ENCODE data around the gene SH3RF3. TPM values are rescaled to one million over a fixed set of nuclear protein-coding genes. Genes with fewer than 3 reads are reported as not detected.

The SH3RF3 gene
- total RNA-seq, 2 experiments from 2014 or later = 2.2 to 2.5 TPM

DNA sequence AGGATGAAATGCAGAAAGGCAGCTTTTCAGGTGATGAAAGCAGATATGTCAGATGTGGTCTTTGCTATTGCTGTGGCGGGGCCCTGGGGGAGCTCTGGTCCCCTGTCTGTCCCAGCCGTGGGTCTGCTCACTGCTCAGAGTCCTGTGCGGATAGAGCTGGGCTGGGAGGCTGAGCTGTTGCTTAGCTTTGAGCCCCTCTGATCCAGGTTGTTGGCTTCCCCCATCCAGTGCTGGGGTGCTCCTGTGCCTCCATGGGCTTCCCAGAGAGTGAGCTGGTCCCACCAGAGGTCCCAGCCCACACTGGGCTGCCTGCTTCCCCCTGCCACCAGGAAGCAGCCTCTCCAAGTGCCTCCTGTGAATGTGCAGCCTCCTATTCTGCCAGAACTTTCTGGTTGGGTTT, 55.4 kb downstream of the SH3RF3 start:
- Mint-ChIP-seq H3K9me3 (peaks cover 9% of the 10 kb centered on the region), H3K27ac (no peak overlapping the region), H3K4me3 (no peak overlapping the region), H3K4me1 (peaks cover 5% of the 10 kb centered on the region), H3K27me3 (no peaks in the 10 kb centered on the region), H3K36me3 (peaks cover 14% of the 10 kb centered on the region)
- DNase-seq = no peak

GRCh38 chr2:109185338-109185737, 56.3 kb downstream of the SH3RF3 start:
- Mint-ChIP-seq H3K27ac (no peak overlapping the region), H3K4me3 (no peak overlapping the region), H3K27me3 (no peaks in the 10 kb centered on the region), H3K4me1 (peaks cover 5% of the 10 kb centered on the region), H3K9me3 (peaks cover 3% of the 10 kb centered on the region), H3K36me3 (peaks cover 8% of the 10 kb centered on the region)
- DNase-seq = no peak

DNA sequence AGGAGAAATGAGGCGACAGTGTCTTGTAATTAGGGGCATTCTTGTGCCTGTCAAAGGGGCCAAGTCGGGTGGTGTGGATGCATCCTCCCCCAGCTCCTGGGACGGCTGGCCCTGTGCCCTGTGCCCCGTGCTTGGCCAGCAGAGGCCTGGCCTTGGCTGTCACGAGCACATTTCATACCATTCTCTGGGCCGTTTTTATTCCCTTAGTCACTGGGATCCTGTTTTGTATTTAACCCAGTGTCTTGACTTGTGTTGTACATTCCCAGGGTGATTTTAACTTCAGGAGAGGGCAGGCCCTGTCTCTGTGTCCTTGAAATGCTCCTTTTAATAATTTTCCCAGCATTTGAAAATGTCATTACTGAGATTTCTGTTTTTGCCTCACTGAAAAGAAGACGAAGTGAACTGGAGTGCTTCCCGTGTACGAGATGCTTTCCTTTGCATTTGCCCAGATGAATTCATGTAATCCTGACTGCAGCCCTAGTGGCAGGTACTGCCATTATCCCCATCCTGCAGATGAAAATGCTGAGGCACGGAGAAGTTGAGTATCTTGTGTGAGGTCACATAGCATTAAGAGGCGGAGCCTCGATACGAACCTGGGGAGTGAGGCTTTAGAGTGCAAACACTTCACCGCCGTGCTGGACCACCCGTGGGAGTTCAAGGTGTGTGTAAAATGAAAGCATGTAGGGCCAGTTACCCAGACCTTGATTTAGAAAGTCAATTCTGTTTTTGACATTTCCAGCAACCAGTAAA, 57.0 kb downstream of the SH3RF3 start:
- Mint-ChIP-seq H3K9me3 (peaks cover 3% of the 10 kb centered on the region), H3K4me3 (no peak overlapping the region), H3K27me3 (no peaks in the 10 kb centered on the region), H3K36me3 (peaks cover 8% of the 10 kb centered on the region), H3K4me1 (peaks cover 7% of the 10 kb centered on the region), H3K27ac (no peak overlapping the region)
- DNase-seq = no peak

GRCh38 chr2:109186656-109187250, 57.7 kb downstream of the SH3RF3 start:
- Mint-ChIP-seq H3K36me3 (peaks cover 3% of the 10 kb centered on the region), H3K4me3 (no peak overlapping the region), H3K4me1 (peaks cover 7% of the 10 kb centered on the region), H3K9me3 (peaks cover under 1% of the 10 kb centered on the region), H3K27ac (no peak overlapping the region), H3K27me3 (no peaks in the 10 kb centered on the region)
- no peak for DNase-seq

DNA sequence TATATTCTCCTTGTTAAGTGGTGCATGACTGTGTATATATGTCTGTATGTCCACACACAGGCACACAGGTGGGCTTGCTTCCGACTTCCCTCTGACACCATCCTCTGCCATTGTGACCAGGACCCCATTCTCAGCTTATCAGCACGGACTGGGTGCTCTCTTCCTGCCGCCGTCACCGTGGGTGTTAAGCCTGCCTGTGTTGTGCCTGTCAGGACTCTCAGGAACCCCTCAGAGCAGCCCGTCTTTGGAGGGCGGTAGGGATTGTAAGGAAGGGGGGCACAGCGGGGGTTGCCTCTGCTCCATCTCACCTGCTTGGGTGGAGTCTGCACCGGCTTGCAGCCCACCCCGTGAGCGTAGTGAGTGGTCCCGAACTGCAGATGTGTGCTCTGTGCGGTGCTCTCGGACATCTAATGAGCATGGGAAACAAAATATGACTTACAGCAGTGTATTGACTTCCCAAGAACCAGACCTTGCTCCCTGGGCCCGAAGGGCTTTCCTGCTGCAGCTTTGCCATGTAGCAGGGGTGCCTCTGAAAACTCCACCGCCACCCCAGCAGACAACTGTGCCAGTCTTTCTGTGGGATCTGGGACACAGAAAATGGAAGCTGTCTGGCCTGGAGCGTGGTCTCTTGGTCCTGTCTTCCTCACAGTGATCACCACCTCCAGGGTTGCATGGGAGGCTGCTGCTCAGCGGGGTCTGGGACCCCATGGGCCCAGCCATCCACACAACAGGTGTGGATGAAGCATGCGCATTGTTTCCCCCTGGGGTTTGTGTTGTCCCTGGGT, 58.9 kb downstream of the SH3RF3 start:
- Mint-ChIP-seq H3K27ac (no peak overlapping the region), H3K27me3 (no peaks in the 10 kb centered on the region), H3K9me3 (no peaks in the 10 kb centered on the region), H3K4me1 (peaks cover 7% of the 10 kb centered on the region), H3K4me3 (no peak overlapping the region), H3K36me3 (no peaks in the 10 kb centered on the region)
- DNase-seq = no peak

- no peaks in the 10 kb centered on the region for H3K9me3 Mint-ChIP-seq
- no peaks in the 10 kb centered on the region for H3K36me3 Mint-ChIP-seq
- H3K27ac Mint-ChIP-seq = no peak overlapping the region
- no peak overlapping the region for H3K4me3 Mint-ChIP-seq
- DNase-seq = no peak
- H3K27me3 Mint-ChIP-seq = no peaks in the 10 kb centered on the region
- H3K4me1 Mint-ChIP-seq = peaks cover 3% of the 10 kb centered on the region
These were observed 59.5 kb downstream of the SH3RF3 start for GRCh38 chr2:109188496-109188890.

DNA sequence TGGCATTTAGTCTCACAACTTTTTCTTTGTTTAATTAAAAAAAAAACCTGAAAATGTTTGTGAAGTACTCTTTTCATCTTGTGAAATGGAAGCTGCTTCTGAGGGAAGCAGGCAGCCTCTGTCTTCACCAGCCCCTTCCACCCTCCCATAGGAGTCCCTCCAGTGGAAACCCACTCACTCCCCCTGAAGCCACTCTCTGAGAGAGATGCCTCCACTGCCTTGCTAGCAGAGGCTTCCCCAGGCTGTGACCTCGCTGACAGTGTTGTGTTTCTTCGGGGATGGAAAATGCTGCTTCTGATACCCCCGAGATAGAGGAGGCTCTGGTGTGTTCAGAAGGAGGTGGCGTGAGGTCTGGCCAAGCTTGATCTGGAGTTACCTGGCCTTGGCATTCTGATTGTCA, 59.9 kb downstream of the SH3RF3 start:
- Mint-ChIP-seq H3K4me1 (peaks cover 3% of the 10 kb centered on the region), H3K27ac (no peak overlapping the region), H3K36me3 (no peaks in the 10 kb centered on the region), H3K9me3 (no peaks in the 10 kb centered on the region), H3K27me3 (no peaks in the 10 kb centered on the region), H3K4me3 (no peak overlapping the region)
- no peak for DNase-seq

DNA sequence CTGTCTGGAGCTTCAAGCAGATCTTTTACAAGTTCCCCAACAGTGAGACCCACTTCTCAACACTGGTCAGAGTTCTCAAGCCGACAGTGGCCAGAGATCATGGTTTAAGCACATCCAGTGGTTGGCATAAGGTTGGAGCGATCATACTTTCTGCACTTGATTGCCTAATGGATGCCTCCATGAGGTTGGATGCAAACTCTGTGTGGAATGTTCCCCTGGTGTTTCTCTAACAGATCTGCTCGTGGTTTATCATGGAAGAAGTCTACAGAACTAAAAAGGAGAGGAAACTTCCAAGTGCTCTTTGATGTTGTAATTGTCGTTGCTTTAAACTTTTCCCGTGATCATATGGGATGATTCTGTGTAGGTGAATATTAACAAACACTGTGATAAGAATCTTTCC, 60.7 kb downstream of the SH3RF3 start:
- H3K27me3 Mint-ChIP-seq = no peaks in the 10 kb centered on the region
- DNase-seq = no peak
- no peaks in the 10 kb centered on the region for H3K36me3 Mint-ChIP-seq
- no peak overlapping the region for H3K4me3 Mint-ChIP-seq
- no peaks in the 10 kb centered on the region for H3K9me3 Mint-ChIP-seq
- H3K27ac Mint-ChIP-seq = no peak overlapping the region
- H3K4me1 Mint-ChIP-seq = peaks cover 3% of the 10 kb centered on the region

DNA sequence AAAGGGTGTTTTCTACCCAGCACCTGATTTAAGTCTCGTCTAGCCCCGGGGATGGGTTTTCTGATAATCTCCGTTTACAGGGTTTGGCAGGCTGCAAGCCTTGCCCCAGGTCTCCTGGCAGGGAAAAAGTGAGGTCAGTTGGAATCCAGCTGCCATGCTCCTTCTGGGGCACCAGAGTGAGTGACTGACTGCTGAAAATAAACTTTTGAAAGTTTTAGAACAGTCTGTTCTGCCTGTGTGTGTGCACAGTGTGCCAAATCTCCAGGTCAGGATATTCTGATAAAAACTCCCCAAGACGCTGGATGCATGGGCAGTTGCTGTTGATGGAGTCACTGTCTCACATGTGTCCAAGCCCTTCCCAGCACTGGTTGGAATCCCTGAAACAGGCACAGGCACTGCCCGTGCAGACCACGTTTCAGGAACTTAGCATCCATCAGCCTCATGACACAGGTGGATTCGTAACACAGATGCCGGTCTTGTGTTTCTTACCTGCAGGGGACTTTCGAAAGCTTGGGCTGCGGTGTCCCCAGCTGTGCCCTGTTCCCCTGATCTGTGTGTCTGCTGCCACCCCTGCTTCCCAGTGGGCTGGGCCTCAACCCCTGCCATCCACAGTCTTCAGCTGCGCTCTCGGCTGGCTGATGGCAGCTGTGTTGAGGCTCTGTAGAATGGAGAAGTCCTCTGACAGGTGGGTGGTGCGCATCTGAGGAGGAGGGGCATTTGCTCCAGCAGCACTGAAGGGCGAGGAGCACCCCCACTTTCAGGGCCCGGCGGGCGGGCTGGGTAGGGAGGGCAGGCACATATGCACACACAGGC, 65.0 kb downstream of the SH3RF3 start:
- Mint-ChIP-seq H3K4me1 (peaks cover 2% of the 10 kb centered on the region), H3K9me3 (no peaks in the 10 kb centered on the region), H3K36me3 (no peaks in the 10 kb centered on the region), H3K4me3 (no peak overlapping the region), H3K27me3 (no peaks in the 10 kb centered on the region), H3K27ac (no peak overlapping the region)
- DNase-seq = no peak

DNA sequence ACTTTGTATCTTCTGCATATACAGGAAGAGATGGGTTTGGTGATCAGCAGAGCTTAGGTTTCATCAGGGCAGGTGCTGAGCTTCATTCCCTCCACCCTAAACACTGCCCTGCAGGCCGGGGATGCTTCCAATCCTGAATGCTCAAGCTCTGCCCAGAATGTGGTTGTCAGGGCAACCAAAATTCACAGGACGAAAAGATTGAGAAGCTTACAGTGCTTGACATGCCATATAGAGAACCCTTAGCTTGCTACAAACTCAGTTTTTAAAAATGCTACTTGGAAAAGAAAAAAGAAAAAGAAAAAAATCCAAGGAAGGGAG, 65.6 kb downstream of the SH3RF3 start:
- no peaks in the 10 kb centered on the region for H3K36me3 Mint-ChIP-seq
- no peaks in the 10 kb centered on the region for H3K27me3 Mint-ChIP-seq
- H3K4me3 Mint-ChIP-seq = no peak overlapping the region

GRCh38 chr2:109195193-109196045, 66.4 kb downstream of the SH3RF3 start:
- Mint-ChIP-seq H3K9me3 (no peaks in the 10 kb centered on the region), H3K27me3 (no peaks in the 10 kb centered on the region), H3K36me3 (no peaks in the 10 kb centered on the region), H3K4me1 (peaks cover 2% of the 10 kb centered on the region), H3K4me3 (no peak overlapping the region), H3K27ac (no peak overlapping the region)
- DNase-seq = no peak

More for the DNA sequence above, 65.6 kb downstream of the SH3RF3 start:
- peaks cover 2% of the 10 kb centered on the region for H3K4me1 Mint-ChIP-seq
- no peak for DNase-seq
- no peak overlapping the region for H3K27ac Mint-ChIP-seq
- no peaks in the 10 kb centered on the region for H3K9me3 Mint-ChIP-seq

- H3K36me3 Mint-ChIP-seq = no peaks in the 10 kb centered on the region
- H3K4me1 Mint-ChIP-seq = no peaks in the 10 kb centered on the region
These were observed 67.3 kb downstream of the SH3RF3 start for GRCh38 chr2:109196081-109196875.

DNA sequence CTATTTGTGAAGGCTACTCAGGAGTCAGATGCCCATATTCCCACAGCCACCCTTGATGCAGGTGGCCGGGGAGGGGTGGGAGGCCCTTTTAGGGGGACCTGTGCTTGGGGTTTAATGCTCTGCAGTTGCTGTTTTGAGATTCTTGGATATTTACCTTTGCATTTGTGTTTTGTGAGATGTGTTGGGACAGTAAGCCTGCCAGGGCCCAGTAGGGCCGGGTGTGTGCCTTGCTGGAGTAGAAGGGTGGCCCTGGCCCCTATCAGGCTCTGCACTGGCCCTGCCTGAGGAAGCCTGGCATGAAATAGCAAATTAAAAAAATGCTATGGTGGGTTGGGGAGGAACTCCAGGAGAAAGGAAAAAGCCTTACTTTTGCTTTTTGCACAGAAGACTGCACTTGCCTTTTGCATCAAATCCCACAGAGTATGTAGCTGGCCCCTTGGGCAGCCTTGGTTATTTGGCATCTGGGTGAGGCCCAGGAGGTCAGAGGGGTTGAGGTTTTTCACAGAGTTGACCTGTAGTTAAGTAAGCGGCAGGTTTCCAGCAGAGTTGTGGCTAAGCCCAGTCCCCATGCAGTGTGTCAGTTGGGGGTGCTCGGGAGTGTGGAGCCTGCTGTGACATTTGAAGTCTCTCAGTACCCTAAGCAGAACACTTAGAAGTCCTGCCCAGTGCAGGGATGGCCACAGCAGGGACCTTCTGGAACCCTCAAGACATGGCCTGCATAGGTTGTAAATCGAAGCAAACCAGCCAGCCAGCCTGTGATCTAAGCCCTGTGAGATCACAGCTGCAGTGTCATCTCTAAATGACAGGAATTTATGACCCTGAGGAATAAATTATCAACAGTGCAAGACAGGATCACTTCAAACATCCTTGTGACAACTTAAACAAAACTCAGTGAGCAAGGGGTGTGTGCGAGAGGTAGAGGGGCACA, 68.8 kb downstream of the SH3RF3 start:
- no peaks in the 10 kb centered on the region for H3K36me3 Mint-ChIP-seq
- no peak overlapping the region for H3K4me3 Mint-ChIP-seq
- no peaks in the 10 kb centered on the region for H3K9me3 Mint-ChIP-seq
- H3K27me3 Mint-ChIP-seq = no peaks in the 10 kb centered on the region
- DNase-seq = no peak
- H3K4me1 Mint-ChIP-seq = no peaks in the 10 kb centered on the region
- H3K27ac Mint-ChIP-seq = no peak overlapping the region

More at GRCh38 chr2:109196081-109196875, 67.3 kb downstream of the SH3RF3 start:
- no peak overlapping the region for H3K27ac Mint-ChIP-seq
- H3K4me3 Mint-ChIP-seq = no peak overlapping the region
- no peak for DNase-seq
- H3K27me3 Mint-ChIP-seq = no peaks in the 10 kb centered on the region
- H3K9me3 Mint-ChIP-seq = no peaks in the 10 kb centered on the region
